Measurements from ENCODE around the gene GPR18. TPM values are rescaled to one million over a fixed set of nuclear protein-coding genes. Genes with fewer than 3 reads are reported as not detected.

GPR18 gene
- total and polyA plus RNA-seq, 7 donors, result 0.01 to 0.27 TPM; not detected in 5

GRCh38 chr13:99282264-99283231, 24.4 kb upstream of the GPR18 start:
- H3K36me3 ChIP-seq (ENCODE audit: insufficient read depth in 1 of 2, low read depth in 1 of 2), result no peaks in the 10 kb centered on the region
- no peaks in the 10 kb centered on the region for H3K27me3 ChIP-seq (ENCODE audit: insufficient read depth in 3 of 3, low read length in 2 of 3)
- DNase-seq (no peak), ATAC-seq (no peak)
- peaks cover 42% of the 10 kb centered on the region for H3K4me1 ChIP-seq
- H3K9me3 ChIP-seq, result no peaks in the 10 kb centered on the region
- WGBS, 3 donors, result 24 to 52% (median 34%) methylated on average over 1 of the region's 1 CpG
- intact Hi-C loops (cut with DNase I), result no loop called here
- no peak for TF ChIP-seq CTCF (IDR thresholded peaks at IDR 0.05)
- peak overlapping the region; percentile 67 for H3K27ac ChIP-seq
- no peak overlapping the region for H3K4me3 ChIP-seq

- Histone ChIP-seq H3K4me1 (peaks cover 44% of the 10 kb centered on the region), H3K4me3 (no peak overlapping the region), H3K36me3 (ENCODE audit: insufficient read depth in 1 of 2, low read depth in 1 of 2) (no peaks in the 10 kb centered on the region), H3K27ac (peak overlapping the region; percentile 67), H3K27me3 (ENCODE audit: insufficient read depth in 3 of 3, low read length in 2 of 3) (no peaks in the 10 kb centered on the region), H3K9me3 (no peaks in the 10 kb centered on the region)
- TF ChIP-seq CTCF (IDR thresholded peaks at IDR 0.05), result no peak
- DNase-seq (peak; percentile 74 to 85), ATAC-seq (peak; percentile 92 to 96 (median 94))
- intact Hi-C loops (cut with DNase I), result no loop called here
- 28 to 47% (median 31%) methylated on average over 5 of the region's 5 CpGs for WGBS, 3 donors
Measured at GRCh38 chr13:99281811-99282263, 23.7 kb upstream of the GPR18 start.

- no peak for ATAC-seq
- intact Hi-C loops (cut with DNase I), result no loop called here
- no peak for DNase-seq
- Histone ChIP-seq H3K4me3 (no peak overlapping the region), H3K9me3 (no peaks in the 10 kb centered on the region), H3K36me3 (ENCODE audit: insufficient read depth in 1 of 2, low read depth in 1 of 2) (no peaks in the 10 kb centered on the region), H3K4me1 (peaks cover 42% of the 10 kb centered on the region), H3K27me3 (ENCODE audit: insufficient read depth in 3 of 3, low read length in 2 of 3) (no peaks in the 10 kb centered on the region), H3K27ac (no peak overlapping the region)
- 80 to 92% (median 89%) methylated on average over 3 of the region's 3 CpGs for WGBS, 3 donors
- no peak for TF ChIP-seq CTCF (IDR thresholded peaks at IDR 0.05)
Measured at GRCh38 chr13:99280166-99280565, 22.0 kb upstream of the GPR18 start.

- H3K4me3 ChIP-seq, result no peak overlapping the region
- intact Hi-C loops (cut with DNase I), result no loop called here
- peaks cover 40% of the 10 kb centered on the region for H3K4me1 ChIP-seq
- H3K27me3 ChIP-seq (ENCODE audit: insufficient read depth in 3 of 3, low read length in 2 of 3), result no peaks in the 10 kb centered on the region
- TF ChIP-seq CTCF (IDR thresholded peaks at IDR 0.05), result no peak
- no peak overlapping the region for H3K27ac ChIP-seq
- ATAC-seq (no peak), DNase-seq (no peak)
- no peaks in the 10 kb centered on the region for H3K9me3 ChIP-seq
- no peaks in the 10 kb centered on the region for H3K36me3 ChIP-seq (ENCODE audit: insufficient read depth in 1 of 2, low read depth in 1 of 2)
- WGBS, 3 donors, result 93 to 94% (median 94%) methylated on average over 2 of the region's 2 CpGs
Measured at GRCh38 chr13:99279637-99280036, 21.5 kb upstream of the GPR18 start.
